Right lobe of liver (tissue), 4 donors: Measurements from ENCODE around the gene TST.
A peak's percentile ranks its signal among the peaks of the same experiment; 100 is the strongest.

Experiments used
- CTCF ChIP-seq, 4 donors: fragments of 200-600 bp in 3 of 4; fragments of 450-650 bp in 1 of 4; IDR thresholded peaks; one replicate each; pipeline versions ENCODE4 v1.5.1 to v1.8.0; 2016 to 2022; ENCODE audit warnings: antibody characterized with exemption in 4 of 4, mild to moderate bottlenecking in 2 of 4
- POLR2A ChIP-seq: fragments of 450-650 bp; IDR thresholded peaks from one replicate; pipeline ENCODE4 v1.6.1; 2017; ENCODE audit warnings: antibody characterized with exemption, mild to moderate bottlenecking
- donor health status: DM: no; HTN: no; CAD: no.
- donor health status: DM: no; HTN: no; CAD: no.
- donor health status: DM: no; HTN: yes; CAD: no.

GRCh38 chr22:37030560-37031281 is 11.5 kb upstream of the TST start:
- TF ChIP-seq CTCF (IDR thresholded peaks at IDR 0.05) (peak in 1 of 4 donors; percentile 11), POLR2A (no peak)
